OCI-LY3 (cell line): Measurements from ENCODE around the gene HAPLN1.

Experiments
- H2AFZ ChIP-seq: fragments of 200-600, 300-600 bp; shearing (Covaris generic); 2 replicates; pipeline ENCODE4 v1.6.0; 2014; ENCODE audit warnings: antibody characterized with exemption, low read depth, low read length
- H3K27ac ChIP-seq: fragments of 200-600, 300-600 bp; sonication (generic); 2 replicates; pipeline ENCODE4 v1.5.1; 2014; ENCODE audit warnings: mild to moderate bottlenecking, low read length, moderate library complexity, mixed read lengths
- H3K27me3 ChIP-seq: fragments of 200-600, 300-600 bp; sonication (generic); 2 replicates; pipeline ENCODE4 v1.6.1; 2014; ENCODE audit warnings: low read depth, low read length, mixed read lengths
- H3K36me3 ChIP-seq: fragments of 200-600, 300-600 bp; sonication (generic); replicated peaks from 2 replicates; pipeline ENCODE3; 2014; ENCODE audit warnings: low read depth, low read length, mixed read lengths
- H3K4me1 ChIP-seq: fragments of 300-600, 200-600 bp; sonication (generic); 2 replicates; pipeline ENCODE4 v1.6.1; 2014; ENCODE audit warnings: low read length, mixed read lengths
- H3K4me2 ChIP-seq: fragments of 200-600, 300-600 bp; sonication (generic); 2 replicates; pipeline ENCODE4 v1.6.1; 2014; ENCODE audit warnings: low read length, mixed read lengths
- H3K4me3 ChIP-seq: fragments of 300-600, 200-600 bp; sonication (generic); 2 replicates; pipeline ENCODE4 v1.5.1; 2014; ENCODE audit warnings: antibody characterized with exemption, mild to moderate bottlenecking, low read length, moderate library complexity
- H3K79me2 ChIP-seq: fragments of 300-600, 200-600 bp; shearing (Covaris generic); 2 replicates; pipeline ENCODE4 v1.6.1; 2014; ENCODE audit warnings: mild to moderate bottlenecking, low read length, mixed read lengths
- H3K9ac ChIP-seq: fragments of 300-600, 200-600 bp; shearing (Covaris generic); 2 replicates; pipeline ENCODE4 v1.6.0; 2014; ENCODE audit warnings: mild to moderate bottlenecking, low read length, moderate library complexity
- H3K9me3 ChIP-seq: fragments of 200-600, 300-600 bp; shearing (Covaris generic); 2 replicates; pipeline ENCODE4 v1.6.1; 2014; ENCODE audit warnings: low read length, mixed read lengths; ENCODE audit not compliant: insufficient read depth
- H4K20me1 ChIP-seq: fragments of 200-600, 300-600 bp; sonication (generic); 2 replicates; pipeline ENCODE4 v1.6.1; 2016; ENCODE audit warnings: low read length, mixed read lengths; ENCODE audit not compliant: insufficient read depth
- EZH2phosphoT487 ChIP-seq: fragments of 200-600 bp; shearing (Covaris generic); IDR thresholded peaks from 2 replicates; pipeline ENCODE4 v1.6.1; 2018; ENCODE audit warnings: antibody characterized with exemption, mixed run types, low read depth
- TF ChIP-seq, protein P1 (sequence below): fragments of 200-600, 300-600 bp; sonication (generic); IDR thresholded peaks from 2 replicates; pipeline ENCODE4 v1.5.1; 2014; ENCODE audit warnings: antibody characterized with exemption, low read length, low read depth

HAPLN1 gene

GRCh38 chr5:83731638-83732037 lies 11.0 kb upstream of the HAPLN1 start:
- Histone ChIP-seq H3K9me3 (no peaks in the 10 kb centered on the region), H3K36me3 (no peaks in the 10 kb centered on the region), H3K4me2 (no peak overlapping the region; the same call in 1 of the 2 replicates), H3K9ac (no peak overlapping the region), H4K20me1 (no peaks in the 10 kb centered on the region), H3K27ac (no peak overlapping the region), H3K4me3 (no peak overlapping the region), H3K4me1 (peaks cover 11% of the 10 kb centered on the region), H3K27me3 (no peaks in the 10 kb centered on the region), H2AFZ (no peak overlapping the region), H3K79me2 (no peaks in the 10 kb centered on the region)
- no peak for TF ChIP-seq EZH2phosphoT487
- TF ChIP-seq, protein P1, sequence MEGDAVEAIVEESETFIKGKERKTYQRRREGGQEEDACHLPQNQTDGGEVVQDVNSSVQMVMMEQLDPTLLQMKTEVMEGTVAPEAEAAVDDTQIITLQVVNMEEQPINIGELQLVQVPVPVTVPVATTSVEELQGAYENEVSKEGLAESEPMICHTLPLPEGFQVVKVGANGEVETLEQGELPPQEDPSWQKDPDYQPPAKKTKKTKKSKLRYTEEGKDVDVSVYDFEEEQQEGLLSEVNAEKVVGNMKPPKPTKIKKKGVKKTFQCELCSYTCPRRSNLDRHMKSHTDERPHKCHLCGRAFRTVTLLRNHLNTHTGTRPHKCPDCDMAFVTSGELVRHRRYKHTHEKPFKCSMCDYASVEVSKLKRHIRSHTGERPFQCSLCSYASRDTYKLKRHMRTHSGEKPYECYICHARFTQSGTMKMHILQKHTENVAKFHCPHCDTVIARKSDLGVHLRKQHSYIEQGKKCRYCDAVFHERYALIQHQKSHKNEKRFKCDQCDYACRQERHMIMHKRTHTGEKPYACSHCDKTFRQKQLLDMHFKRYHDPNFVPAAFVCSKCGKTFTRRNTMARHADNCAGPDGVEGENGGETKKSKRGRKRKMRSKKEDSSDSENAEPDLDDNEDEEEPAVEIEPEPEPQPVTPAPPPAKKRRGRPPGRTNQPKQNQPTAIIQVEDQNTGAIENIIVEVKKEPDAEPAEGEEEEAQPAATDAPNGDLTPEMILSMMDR, result no peak

DNA sequence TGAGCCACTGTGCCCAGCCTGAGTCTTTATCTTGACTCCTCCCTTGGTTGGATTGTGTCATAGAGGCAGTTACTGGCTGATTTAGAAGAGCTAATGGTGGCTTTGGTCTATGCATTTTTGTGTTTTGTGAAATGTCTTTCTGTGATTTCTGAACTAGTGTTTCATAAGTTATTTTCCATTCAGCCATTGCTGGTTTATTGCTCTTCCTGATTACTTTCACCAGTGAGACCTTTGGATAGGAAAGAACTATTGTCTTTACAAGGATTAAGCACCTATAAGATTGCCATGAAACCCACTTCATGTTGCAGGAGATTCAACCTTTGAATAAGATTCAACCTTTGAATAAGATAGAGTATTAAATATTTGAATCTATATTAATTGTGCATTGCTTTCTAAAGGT lies 8.7 kb upstream of the HAPLN1 start:
- Histone ChIP-seq H4K20me1 (no peaks in the 10 kb centered on the region), H2AFZ (no peak overlapping the region), H3K27me3 (no peaks in the 10 kb centered on the region), H3K4me2 (no peak overlapping the region), H3K4me1 (peaks cover 7% of the 10 kb centered on the region; the same call in 1 of the 2 replicates), H3K9me3 (no peaks in the 10 kb centered on the region), H3K9ac (no peak overlapping the region), H3K4me3 (no peak overlapping the region), H3K36me3 (no peaks in the 10 kb centered on the region), H3K27ac (no peak overlapping the region), H3K79me2 (no peaks in the 10 kb centered on the region)
- TF ChIP-seq EZH2phosphoT487, result no peak

DNA sequence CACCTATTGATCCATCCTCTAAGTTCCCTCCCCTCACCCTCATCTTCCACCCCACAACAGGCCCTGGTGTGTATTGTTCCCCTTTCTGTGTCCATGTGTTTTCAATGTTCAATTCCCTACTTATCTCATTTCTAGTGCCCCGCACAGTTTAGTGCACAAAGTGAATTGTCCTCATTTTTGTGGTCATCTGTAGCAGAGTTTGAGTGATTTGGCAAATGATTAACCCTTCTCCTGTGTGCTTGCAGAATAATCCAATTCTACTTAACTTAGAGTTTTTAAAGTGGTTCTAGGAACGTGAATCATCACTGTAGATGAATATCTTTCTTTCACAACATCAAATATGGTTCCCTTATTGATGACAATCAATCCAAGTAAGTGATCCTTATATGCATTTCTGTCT lies 6.3 kb upstream of the HAPLN1 start:
- H3K9me3 ChIP-seq, result no peaks in the 10 kb centered on the region
- no peaks in the 10 kb centered on the region for H4K20me1 ChIP-seq
- H3K4me3 ChIP-seq, result no peak overlapping the region
- H3K36me3 ChIP-seq, result no peaks in the 10 kb centered on the region
- no peak overlapping the region for H3K9ac ChIP-seq
- no peak for TF ChIP-seq EZH2phosphoT487
- TF ChIP-seq, protein P1, result no peak
- H3K4me1 ChIP-seq, result peaks cover 6% of the 10 kb centered on the region; the same call in 1 of the 2 replicates
- H3K79me2 ChIP-seq, result no peaks in the 10 kb centered on the region
- H2AFZ ChIP-seq, result no peak overlapping the region
- H3K4me2 ChIP-seq, result no peak overlapping the region
- H3K27me3 ChIP-seq, result no peaks in the 10 kb centered on the region
- no peak overlapping the region for H3K27ac ChIP-seq

DNA sequence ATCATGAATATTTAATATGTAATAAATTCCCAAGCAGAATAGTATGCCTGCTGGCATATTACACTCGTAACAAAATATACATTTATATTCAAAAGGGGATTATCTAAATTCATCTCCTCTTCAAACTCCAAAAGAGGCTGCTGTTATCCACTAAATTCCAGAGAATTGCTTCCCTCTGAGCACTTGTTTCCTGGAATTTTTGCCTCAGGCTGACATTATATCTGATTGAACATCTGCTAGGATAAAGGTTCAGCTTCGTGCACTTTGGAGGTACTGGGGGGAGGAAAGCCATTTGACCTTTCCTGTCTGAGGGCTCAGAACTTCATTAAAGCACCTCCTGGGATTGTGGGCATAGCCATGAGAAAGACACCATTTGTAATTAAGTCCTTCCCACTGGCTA lies 4.3 kb upstream of the HAPLN1 start:
- no peak overlapping the region for H3K4me3 ChIP-seq
- no peaks in the 10 kb centered on the region for H3K4me1 ChIP-seq
- no peaks in the 10 kb centered on the region for H3K9me3 ChIP-seq
- no peak overlapping the region for H3K9ac ChIP-seq
- H2AFZ ChIP-seq, result no peak overlapping the region
- no peaks in the 10 kb centered on the region for H3K27me3 ChIP-seq
- H3K36me3 ChIP-seq, result no peaks in the 10 kb centered on the region
- no peaks in the 10 kb centered on the region for H3K79me2 ChIP-seq
- no peak overlapping the region for H3K4me2 ChIP-seq
- TF ChIP-seq, protein P1, result no peak
- TF ChIP-seq EZH2phosphoT487, result no peak
- no peaks in the 10 kb centered on the region for H4K20me1 ChIP-seq
- H3K27ac ChIP-seq, result no peak overlapping the region

- Histone ChIP-seq H3K9ac (no peak overlapping the region), H2AFZ (no peak overlapping the region), H3K4me1 (no peaks in the 10 kb centered on the region), H3K4me2 (no peak overlapping the region), H3K79me2 (no peaks in the 10 kb centered on the region), H3K9me3 (no peaks in the 10 kb centered on the region), H3K4me3 (no peak overlapping the region), H3K36me3 (no peaks in the 10 kb centered on the region), H3K27me3 (no peaks in the 10 kb centered on the region), H3K27ac (no peak overlapping the region), H4K20me1 (no peaks in the 10 kb centered on the region)
- TF ChIP-seq, protein P1, result no peak
- TF ChIP-seq EZH2phosphoT487, result no peak
Observed at GRCh38 chr5:83724001-83724400, 3.3 kb upstream of the HAPLN1 start.
